SK-N-MC (cell line): Measurements from ENCODE around the gene NIT1.

ENCODE experiments used
- DNase-seq: peaks from one replicate; pipeline ENCODE4 v3.0.0-alpha.2; 2011; ENCODE audit warnings: low read depth, low spot score
- H3K27ac ChIP-seq: fragments of 200-600 bp; sonication (generic); 2 replicates; pipeline ENCODE4 v1.5.1; 2016; ENCODE audit warnings: mixed run types
- H3K36me3 ChIP-seq: fragments of 200-600 bp; sonication (generic); 2 replicates; pipeline ENCODE4 v1.6.1; 2017; ENCODE audit warnings: antibody characterized with exemption, low read length, mixed read lengths; ENCODE audit not compliant: insufficient read depth
- H3K4me3 ChIP-seq: fragments of 200-600 bp; sonication (generic); 2 replicates; pipeline ENCODE4 v1.5.1; 2016
- H3K9ac ChIP-seq: fragments of 200-600 bp; sonication (generic); 2 replicates; pipeline ENCODE4 v1.8.0; 2017; ENCODE audit warnings: mixed run types, mixed read lengths; ENCODE audit not compliant: insufficient read length
- H3K9me3 ChIP-seq: fragments of 200-600 bp; sonication (generic); 2 replicates; pipeline ENCODE4 v1.6.1; 2017; ENCODE audit warnings: low read depth, mild to moderate bottlenecking, antibody characterized with exemption, low read length, moderate library complexity, mixed read lengths
- EZH2 ChIP-seq: fragments of 200-600 bp; sonication (generic); IDR thresholded peaks from one replicate; pipeline ENCODE4 v1.6.1; 2017; ENCODE audit warnings: antibody characterized with exemption
- FOXP2 ChIP-seq: optimal IDR thresholded peaks from 2 replicates; pipeline ENCODE3; 2011; ENCODE audit warnings: mild to moderate bottlenecking, moderate library complexity; ENCODE audit not compliant: insufficient read depth; ENCODE audit errors: extremely low read length, control extremely low read depth
- POLR2AphosphoS5 ChIP-seq: IDR thresholded peaks from 2 replicates; pipeline ENCODE4 v1.6.1; 2012; ENCODE audit warnings: mild to moderate bottlenecking, low read depth, low read length, borderline replicate concordance

The NIT1 gene

DNA sequence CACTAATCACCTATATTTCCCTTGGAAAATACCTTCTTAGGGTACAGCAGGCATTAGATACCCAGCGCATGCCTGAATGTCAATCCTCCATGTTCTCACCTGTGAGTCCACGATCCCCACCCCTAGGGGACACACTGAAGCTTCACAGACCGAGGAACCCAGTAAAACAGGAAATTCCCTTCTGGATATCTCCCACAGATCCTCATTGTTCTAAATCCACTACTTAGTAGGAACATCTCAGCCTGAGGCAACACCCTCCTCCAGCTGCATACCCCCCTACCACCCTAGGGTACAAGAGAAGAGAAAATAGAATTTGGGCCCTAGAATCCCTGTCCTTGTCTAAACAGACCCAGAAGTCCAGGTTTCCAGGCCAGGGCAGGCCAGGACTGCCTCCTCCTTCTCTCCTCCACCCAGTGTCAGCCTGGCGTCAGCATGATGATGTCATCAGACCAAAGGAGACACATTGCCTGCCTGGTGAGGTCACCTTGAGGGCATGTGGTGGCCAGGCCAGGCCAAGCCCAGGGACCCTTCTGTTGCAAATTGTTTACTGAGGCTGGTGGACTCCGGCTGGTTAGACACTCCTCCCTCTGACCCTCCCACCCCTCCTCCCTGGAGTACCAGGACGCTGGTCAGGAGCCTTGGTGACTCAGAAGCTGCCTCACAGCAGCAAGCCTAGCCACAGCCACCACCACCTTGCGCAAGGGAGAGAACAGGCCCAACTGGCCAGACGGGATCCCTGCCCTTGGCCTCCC is 34.7 kb upstream of the NIT1 start:
- Histone ChIP-seq H3K4me3 (no peak overlapping the region), H3K9me3 (no peaks in the 10 kb centered on the region), H3K36me3 (no peaks in the 10 kb centered on the region), H3K27ac (no peak overlapping the region), H3K9ac (no peak overlapping the region)
- DNase-seq: no peak
- TF ChIP-seq EZH2 (no peak), POLR2AphosphoS5 (no peak), FOXP2 (no peak)

DNA sequence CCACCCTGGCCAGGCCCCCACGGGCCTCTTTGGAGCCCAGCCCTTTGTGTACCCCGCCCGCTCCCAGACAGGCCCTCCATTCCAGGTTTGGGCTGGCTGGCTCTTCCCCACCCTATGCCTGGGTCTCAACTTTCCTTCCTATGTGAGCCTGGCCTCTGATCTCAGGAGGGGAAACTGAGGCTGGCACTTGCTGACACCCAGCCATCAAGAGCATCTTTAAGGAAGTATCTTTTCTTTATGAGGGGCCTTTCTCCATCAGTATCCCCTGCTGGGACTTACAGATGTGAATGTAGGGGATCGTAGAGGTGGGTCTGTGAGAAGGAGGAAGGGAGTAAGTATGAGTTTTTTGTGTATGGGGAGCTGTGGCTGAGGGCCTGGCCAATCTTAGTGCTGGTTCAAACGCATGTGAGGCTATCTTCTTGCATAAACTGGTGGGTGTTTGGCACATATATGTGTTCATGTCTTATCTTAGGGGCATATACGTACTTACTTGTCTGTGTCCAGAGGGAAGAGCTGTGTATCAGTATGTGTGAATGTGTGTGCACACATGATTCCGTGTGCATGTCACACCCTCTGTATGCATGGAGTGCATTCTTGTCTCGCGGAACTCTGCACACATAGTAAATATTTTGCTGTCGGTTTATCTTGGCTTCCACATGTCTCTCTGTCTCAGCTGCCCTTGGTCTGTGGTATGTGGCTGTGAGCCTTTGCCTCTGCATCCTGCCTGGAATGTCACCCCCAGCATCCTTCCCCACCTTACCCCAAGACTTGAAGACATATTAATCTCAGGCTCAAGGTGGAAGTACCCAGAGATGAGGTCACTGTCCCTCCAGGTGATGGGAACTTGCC is 33.9 kb upstream of the NIT1 start:
- no peaks in the 10 kb centered on the region for H3K36me3 ChIP-seq
- no peaks in the 10 kb centered on the region for H3K9me3 ChIP-seq
- DNase-seq: no peak
- no peak overlapping the region for H3K27ac ChIP-seq
- H3K4me3 ChIP-seq: no peak overlapping the region
- TF ChIP-seq EZH2: no peak
- no peak for TF ChIP-seq POLR2AphosphoS5
- no peak for TF ChIP-seq FOXP2
- H3K9ac ChIP-seq: no peak overlapping the region

DNA sequence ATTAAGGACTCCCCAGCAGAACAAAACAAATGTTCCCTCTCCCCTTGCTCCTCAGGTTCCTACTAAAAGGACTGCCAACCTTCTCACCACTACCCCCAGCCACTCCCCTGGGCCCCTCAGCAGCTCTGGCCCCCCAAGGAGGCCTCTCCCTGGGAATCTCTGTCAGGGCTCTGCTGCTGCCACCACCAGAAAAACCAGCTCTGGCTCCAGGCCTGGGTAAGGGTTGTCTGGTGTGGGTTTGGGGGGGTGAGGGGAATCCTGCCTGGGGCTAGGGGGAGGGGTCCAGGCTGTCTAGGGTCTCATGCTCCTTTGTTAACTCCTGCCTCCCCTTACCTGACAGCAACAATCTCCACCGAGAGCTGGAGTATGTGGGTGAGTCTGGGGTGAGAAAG is 33.3 kb upstream of the NIT1 start:
- TF ChIP-seq POLR2AphosphoS5 (no peak), EZH2 (no peak), FOXP2 (no peak)
- Histone ChIP-seq H3K27ac (no peak overlapping the region), H3K9ac (no peak overlapping the region), H3K9me3 (no peaks in the 10 kb centered on the region), H3K4me3 (no peak overlapping the region), H3K36me3 (no peaks in the 10 kb centered on the region)
- DNase-seq: no peak

DNA sequence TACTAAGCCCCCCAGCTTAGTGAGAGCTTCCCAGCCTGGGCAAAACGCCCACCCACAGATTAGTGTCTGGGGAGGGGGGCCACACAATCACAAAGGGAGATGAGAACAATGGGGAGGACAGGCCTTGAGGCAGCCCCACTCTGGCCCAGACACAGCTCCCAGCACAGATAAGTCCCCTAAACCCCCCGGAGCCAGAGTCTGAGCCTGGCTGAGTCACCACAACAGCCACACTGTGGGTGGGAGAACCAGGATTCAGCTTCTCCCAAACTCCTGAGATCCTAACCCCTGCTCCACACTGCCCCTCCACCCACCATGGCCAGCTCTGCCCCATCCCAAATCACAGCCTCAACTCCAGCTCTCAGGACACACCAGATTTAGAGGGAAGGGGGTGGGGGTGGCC is 32.7 kb upstream of the NIT1 start:
- DNase-seq: no peak
- no peaks in the 10 kb centered on the region for H3K9me3 ChIP-seq
- H3K36me3 ChIP-seq: no peaks in the 10 kb centered on the region
- no peak overlapping the region for H3K9ac ChIP-seq
- no peak overlapping the region for H3K4me3 ChIP-seq
- no peak for TF ChIP-seq FOXP2
- no peak for TF ChIP-seq EZH2
- no peak for TF ChIP-seq POLR2AphosphoS5
- H3K27ac ChIP-seq: no peak overlapping the region

DNA sequence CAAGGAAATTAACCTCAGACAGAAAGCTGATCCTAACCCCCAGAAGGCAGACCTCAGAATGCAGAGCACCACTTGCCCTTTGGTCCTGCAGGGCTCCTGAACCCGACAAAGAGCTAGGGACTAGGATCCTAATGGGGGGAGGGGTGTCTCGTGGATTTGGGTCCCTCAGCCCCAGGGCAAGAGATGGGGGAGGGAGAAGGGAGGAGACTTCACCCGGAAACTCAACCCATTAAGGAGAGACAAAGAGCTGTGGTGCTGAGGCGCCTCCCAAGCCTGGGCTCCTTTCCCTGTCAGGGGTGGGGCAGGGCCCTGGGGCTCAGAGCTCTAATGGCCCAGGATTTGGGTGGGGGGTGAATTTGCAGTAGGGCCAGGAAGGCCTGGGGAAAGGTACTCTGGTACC is 31.4 kb upstream of the NIT1 start:
- Histone ChIP-seq H3K9me3 (no peaks in the 10 kb centered on the region), H3K27ac (no peak overlapping the region), H3K4me3 (no peak overlapping the region), H3K9ac (no peak overlapping the region), H3K36me3 (no peaks in the 10 kb centered on the region)
- TF ChIP-seq EZH2: no peak
- TF ChIP-seq POLR2AphosphoS5: no peak
- TF ChIP-seq FOXP2: no peak
- DNase-seq: no peak

DNA sequence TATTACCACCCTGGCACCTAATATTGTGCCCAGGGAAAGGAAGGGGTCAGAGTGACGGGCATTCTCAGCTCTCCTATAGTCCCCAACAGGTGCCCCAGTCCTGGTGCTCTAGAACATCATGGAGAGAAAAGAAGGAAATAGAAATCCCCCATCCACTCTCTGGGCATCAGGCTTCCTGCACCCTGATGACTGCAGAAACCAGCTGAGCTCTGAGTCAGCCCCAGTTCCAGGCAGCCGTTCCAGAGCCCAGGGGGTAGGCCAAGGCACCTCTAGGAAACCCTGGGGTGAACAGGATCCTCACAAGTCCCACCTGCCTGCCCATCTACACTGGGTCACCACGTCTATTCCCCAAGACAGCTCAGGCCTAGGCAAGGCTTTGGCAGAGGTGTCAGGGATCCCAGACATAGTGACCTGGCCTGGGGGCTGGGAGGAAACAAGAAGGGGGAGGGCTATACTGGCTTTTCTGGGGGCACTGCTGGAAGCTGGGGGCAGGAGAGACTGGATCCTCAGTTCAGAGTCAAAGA is 29.3 kb upstream of the NIT1 start:
- no peak overlapping the region for H3K27ac ChIP-seq
- no peak for DNase-seq

DNA sequence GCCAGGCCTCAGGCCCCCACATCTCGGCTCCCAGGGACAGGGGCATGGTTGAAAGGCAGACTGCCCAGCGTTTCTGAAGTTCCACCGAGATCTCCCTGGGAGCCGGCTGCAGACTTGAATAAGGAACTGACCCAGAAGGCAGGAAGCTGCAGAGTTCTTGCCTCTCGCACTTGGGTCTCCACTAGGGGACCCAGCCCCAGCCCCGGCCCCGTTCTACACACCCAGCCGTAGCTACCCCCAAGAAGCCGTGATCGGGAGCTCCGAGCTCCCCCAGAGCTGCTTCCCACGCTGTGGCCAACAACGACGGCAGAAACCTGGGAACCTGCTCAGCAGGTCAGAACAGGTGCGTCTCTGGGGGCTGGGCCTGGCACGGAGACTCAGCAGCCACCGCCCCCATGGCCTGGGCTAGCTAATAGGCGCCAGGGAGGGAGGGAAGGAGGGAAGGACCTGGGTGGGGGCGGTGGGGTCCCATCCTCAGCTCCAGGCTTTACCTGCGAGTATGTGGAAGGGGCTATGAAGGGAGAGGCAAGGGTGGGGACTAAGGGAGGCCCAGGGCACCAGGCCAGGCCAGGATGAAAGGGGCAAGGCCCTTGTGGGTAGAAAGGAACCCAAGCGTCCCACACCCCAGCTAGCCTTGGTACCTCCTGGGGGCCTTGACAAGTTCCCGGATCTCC is 28.5 kb upstream of the NIT1 start, which contains the start of gene NECTIN4:
Gene NECTIN4, minus strand, starts transcription at position 308 of the 674 bp plus-strand sequence. Its CDS starts 262 bp downstream, at position 46.
- Histone ChIP-seq H3K9ac (no peak within 1 kb of the TSS), H3K27ac (no peak within 1 kb of the TSS), H3K9me3 (no peaks in the 10 kb centered on the region), H3K36me3 (no peaks in the 10 kb centered on the region), H3K4me3 (no peak within 1 kb of the TSS)
- TF ChIP-seq FOXP2 (no peak), POLR2AphosphoS5 (no peak), EZH2 (no peak)
- DNase-seq: no peak

More for the DNA sequence above, 29.3 kb upstream of the NIT1 start:
- no peaks in the 10 kb centered on the region for H3K36me3 ChIP-seq
- H3K4me3 ChIP-seq: no peak overlapping the region
- no peak overlapping the region for H3K9ac ChIP-seq
- TF ChIP-seq EZH2 (no peak), POLR2AphosphoS5 (no peak), FOXP2 (no peak)
- H3K9me3 ChIP-seq: no peaks in the 10 kb centered on the region

DNA sequence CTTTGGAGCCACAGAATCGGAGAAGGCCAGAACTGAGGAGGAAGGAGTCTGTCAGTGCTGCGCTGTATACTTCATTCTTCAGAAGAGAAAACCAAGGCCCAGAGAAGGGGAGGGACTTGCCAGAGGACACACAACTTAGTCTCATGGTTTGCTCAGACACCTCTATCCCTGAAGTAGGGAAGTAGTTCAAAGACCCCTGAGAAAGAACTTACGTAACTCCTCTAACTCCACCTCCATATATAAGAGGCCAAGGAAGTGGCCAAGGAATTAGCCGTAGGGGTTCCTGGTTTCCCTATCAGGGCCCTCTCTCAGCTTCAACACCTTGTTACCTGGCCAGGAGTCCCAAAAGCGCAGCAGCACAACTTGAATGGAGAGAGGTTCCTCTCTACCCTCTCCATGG is 28.0 kb upstream of the NIT1 start:
- DNase-seq: no peak
- no peak overlapping the region for H3K27ac ChIP-seq
- H3K9me3 ChIP-seq: no peaks in the 10 kb centered on the region
- H3K9ac ChIP-seq: no peak overlapping the region
- no peak overlapping the region for H3K4me3 ChIP-seq
- TF ChIP-seq FOXP2 (no peak), EZH2 (no peak), POLR2AphosphoS5 (no peak)
- H3K36me3 ChIP-seq: no peaks in the 10 kb centered on the region
